TTC549 (cell line): ENCODE results near the gene TTLL12.

Experiments used
- FAIRE-seq: peaks from 2 replicates; lab custom pipeline; 2012; peaks lifted over from hg19 to GRCh38; lab: Jason Lieb, UNC

TTLL12 gene

DNA sequence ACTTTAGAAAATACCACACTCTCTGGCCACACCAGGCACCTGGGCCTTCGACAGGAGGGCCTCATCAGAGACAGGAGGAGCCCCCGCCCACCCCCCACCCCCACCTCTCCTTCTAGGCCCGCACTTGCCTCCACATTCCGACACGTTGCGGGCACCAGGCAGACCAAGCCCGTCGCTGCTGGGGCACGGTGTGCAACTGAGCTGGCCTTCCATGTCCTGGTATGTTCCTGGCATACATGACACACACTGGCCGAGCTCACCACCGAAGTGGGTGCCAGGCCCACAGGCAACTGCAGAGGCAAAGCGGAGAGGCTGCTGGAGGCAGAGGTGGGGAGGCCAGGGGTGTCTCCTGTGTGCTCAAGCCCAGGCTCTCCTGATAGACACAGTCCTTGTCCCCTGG, 27.0 kb upstream of the TTLL12 start:
- no peak for FAIRE-seq

DNA sequence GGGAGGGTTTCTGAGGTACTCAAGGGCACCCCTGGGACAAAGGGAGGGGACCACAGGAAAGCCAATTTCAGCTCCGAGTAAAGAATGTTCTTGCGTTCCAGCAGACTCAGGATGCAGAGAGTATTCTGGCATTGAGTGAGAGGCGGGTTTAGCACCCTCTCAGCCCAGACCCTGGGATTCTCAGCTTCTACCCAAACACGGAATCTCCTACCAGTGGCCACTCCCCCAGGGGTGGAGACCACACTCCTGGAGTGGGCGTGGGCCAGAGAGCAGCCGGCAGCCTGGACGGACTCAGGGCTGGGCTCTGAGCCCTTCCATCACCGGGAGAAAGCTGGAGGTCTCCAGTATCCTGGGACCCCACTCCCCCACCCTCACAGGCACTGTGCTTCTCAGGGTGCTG, 26.1 kb upstream of the TTLL12 start:
- no peak for FAIRE-seq

DNA sequence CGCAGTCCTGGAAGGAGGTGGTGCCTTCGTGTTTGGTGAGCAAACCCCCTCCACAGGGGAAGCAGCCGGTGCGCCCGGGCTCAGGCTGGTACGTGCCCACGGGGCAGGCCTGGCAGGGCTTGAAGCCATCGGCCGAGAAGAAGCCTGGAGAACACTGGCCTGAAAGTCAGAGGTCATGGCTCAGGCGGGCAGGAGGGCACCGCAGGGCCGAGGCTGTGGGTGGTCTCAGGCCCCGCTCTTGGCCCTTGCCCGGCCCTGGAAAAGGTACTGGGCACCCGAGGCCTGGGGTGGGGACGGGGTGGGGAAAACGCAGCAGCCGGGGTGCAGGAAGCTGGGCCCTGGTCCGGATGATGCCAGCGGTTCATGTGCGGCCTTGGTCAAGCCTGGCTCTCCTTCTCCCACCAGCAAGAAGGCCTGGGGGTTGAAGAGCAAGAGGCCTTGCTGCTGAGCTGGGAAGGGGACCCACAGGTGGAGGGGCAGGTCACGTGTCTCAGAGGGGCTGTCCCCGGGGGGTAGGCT, 25.6 kb upstream of the TTLL12 start:
- FAIRE-seq, result no peak

GRCh38 chr22:43211941-43212433, 25.1 kb upstream of the TTLL12 start:
- no peak for FAIRE-seq

- FAIRE-seq, result no peak
Observed at GRCh38 chr22:43210631-43211515, 23.9 kb upstream of the TTLL12 start.

DNA sequence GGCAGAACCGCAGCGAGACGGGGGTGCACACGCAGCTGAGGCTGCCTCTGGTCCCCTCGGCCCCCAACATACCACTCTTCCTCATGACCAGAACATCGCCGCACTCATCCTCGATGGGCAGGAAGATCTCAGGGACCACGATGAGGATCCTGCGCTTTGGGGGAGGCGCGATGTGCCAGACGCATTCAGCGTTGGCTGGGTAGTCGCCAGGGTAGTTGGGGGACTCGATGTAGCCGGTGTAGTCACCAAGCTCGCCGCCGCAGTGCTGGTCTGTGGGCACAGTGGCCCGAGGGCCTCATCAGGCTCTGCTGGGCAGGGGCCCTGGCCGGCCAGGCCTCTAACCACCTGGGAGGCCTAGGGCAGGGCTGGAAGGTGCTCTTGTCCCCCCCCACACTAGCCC, 23.0 kb upstream of the TTLL12 start:
- FAIRE-seq, result no peak

GRCh38 chr22:43209523-43209890, 22.6 kb upstream of the TTLL12 start:
- no peak for FAIRE-seq

GRCh38 chr22:43208703-43209522, 22.0 kb upstream of the TTLL12 start:
- FAIRE-seq, result no peak

DNA sequence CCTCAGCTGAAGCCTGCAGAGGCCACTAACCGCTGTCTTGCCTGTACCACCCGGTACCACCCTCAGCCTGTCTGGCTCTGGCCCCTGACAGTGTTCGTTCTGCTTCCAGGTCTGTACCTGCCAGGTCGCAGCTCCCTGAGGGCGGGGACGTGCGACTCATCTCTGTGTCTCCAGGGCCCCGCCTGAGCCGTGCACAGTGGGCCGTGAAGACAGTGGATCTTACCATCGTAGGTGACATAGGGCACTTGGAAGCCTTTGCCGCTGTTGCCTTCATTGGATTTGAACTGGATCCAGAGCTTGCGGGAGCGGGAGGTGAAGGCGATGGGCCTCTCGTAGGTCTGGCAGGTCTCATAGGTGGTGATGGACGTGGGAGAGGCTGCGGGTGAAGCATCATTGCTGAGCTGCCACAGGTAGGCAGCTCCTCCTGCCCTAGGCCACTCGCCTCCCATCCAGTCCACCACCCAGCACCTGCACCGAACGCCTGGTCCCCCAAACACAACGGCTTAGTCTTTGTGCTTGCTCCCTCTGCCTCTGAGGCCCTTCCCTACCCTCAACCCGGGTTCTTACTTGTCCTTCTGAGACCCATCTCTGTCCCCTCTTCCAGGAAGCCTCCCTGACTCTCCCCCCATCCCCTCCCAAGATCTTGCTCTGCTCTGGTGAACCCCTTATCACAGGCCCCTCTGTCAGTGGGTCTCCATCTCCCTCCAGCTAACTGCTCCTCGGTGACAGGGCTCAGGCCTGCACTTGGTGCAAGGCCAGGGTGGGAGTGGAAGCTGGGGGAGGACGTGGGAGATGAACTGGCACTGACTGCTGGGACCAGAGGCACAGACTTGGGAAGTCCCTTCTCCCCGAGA, 21.1 kb upstream of the TTLL12 start:
- no peak for FAIRE-seq

GRCh38 chr22:43207386-43207785, 20.5 kb upstream of the TTLL12 start:
- FAIRE-seq, result no peak

- no peak for FAIRE-seq
Observed at GRCh38 chr22:43206509-43207161, 19.7 kb upstream of the TTLL12 start.

- FAIRE-seq, result no peak
Observed at GRCh38 chr22:43205748-43206508, 19.0 kb upstream of the TTLL12 start.

- FAIRE-seq, result no peak
Observed at GRCh38 chr22:43205261-43205691, 18.3 kb upstream of the TTLL12 start.

- FAIRE-seq, result no peak
Observed at GRCh38 chr22:43203471-43203981, 16.6 kb upstream of the TTLL12 start.

GRCh38 chr22:43202756-43203410, 15.9 kb upstream of the TTLL12 start:
- no peak for FAIRE-seq

GRCh38 chr22:43202326-43202725, 15.4 kb upstream of the TTLL12 start:
- no peak for FAIRE-seq

- FAIRE-seq, result no peak
Observed at GRCh38 chr22:43201486-43202219, 14.7 kb upstream of the TTLL12 start.

- no peak for FAIRE-seq
Observed at GRCh38 chr22:43200555-43200954, 13.6 kb upstream of the TTLL12 start.

DNA sequence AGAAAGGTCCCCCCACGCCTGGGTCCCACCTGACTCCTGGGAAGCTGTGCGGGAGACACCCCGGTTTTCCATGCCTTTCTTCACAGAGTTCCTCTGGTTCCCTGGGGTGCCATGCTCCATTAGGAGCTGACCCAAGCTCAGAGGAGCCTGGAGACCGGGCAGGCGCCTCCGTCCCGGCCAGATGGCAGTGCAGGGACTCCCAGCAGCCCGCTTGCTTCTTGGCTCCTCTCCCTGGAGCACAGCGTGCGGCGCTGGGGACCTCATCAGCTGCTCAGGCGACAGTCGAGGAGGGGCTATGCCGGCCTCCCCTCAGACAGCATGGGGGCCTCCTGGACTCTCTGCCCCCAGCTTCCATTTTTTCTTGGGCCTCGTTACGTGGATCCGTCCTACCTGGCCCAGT, 13.1 kb upstream of the TTLL12 start:
- no peak for FAIRE-seq
